ENCODE data around the gene MDM2.
"Not testable (repeated sequence)": the region's sequence is repeated elsewhere in the genome, so short reads cannot be mapped to it uniquely, and the experiment has no call there.

MDM2 gene

GRCh38 chr12:68861890-68862289, 53.9 kb downstream of the MDM2 start:
- Histone ChIP-seq H3K27me3 (ENCODE audit: low read depth, low read length) (no peaks in the 10 kb centered on the region), H2AFZ (ENCODE audit: low read depth, low read length) (no peak overlapping the region), H3K36me3 (replicated peaks; ENCODE audit: low read depth, low read length) (no peaks in the 10 kb centered on the region), H3K9ac (ENCODE audit: low read length) (no peak overlapping the region), H3K27ac (ENCODE audit: low read length) (no peak overlapping the region), H3K4me1 (ENCODE audit: low read length) (peaks cover 4% of the 10 kb centered on the region; the same call in 1 of the 2 replicates), H3K9me3 (ENCODE audit: insufficient read depth, low read length) (no peaks in the 10 kb centered on the region), H3K4me3 (ENCODE audit: low read length) (no peak overlapping the region), H3K79me2 (ENCODE audit: low read length) (no peaks in the 10 kb centered on the region), H3K4me2 (ENCODE audit: low read length) (no peak overlapping the region), H4K20me1 (ENCODE audit: insufficient read depth, low read length) (no peaks in the 10 kb centered on the region)
- TF ChIP-seq EZH2phosphoT487 (IDR thresholded peaks at IDR 0.05; ENCODE audit: low read depth): no peak
- TF ChIP-seq, protein P1, sequence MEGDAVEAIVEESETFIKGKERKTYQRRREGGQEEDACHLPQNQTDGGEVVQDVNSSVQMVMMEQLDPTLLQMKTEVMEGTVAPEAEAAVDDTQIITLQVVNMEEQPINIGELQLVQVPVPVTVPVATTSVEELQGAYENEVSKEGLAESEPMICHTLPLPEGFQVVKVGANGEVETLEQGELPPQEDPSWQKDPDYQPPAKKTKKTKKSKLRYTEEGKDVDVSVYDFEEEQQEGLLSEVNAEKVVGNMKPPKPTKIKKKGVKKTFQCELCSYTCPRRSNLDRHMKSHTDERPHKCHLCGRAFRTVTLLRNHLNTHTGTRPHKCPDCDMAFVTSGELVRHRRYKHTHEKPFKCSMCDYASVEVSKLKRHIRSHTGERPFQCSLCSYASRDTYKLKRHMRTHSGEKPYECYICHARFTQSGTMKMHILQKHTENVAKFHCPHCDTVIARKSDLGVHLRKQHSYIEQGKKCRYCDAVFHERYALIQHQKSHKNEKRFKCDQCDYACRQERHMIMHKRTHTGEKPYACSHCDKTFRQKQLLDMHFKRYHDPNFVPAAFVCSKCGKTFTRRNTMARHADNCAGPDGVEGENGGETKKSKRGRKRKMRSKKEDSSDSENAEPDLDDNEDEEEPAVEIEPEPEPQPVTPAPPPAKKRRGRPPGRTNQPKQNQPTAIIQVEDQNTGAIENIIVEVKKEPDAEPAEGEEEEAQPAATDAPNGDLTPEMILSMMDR (IDR thresholded peaks at IDR 0.05; ENCODE audit: low read depth, low read length): no peak

DNA sequence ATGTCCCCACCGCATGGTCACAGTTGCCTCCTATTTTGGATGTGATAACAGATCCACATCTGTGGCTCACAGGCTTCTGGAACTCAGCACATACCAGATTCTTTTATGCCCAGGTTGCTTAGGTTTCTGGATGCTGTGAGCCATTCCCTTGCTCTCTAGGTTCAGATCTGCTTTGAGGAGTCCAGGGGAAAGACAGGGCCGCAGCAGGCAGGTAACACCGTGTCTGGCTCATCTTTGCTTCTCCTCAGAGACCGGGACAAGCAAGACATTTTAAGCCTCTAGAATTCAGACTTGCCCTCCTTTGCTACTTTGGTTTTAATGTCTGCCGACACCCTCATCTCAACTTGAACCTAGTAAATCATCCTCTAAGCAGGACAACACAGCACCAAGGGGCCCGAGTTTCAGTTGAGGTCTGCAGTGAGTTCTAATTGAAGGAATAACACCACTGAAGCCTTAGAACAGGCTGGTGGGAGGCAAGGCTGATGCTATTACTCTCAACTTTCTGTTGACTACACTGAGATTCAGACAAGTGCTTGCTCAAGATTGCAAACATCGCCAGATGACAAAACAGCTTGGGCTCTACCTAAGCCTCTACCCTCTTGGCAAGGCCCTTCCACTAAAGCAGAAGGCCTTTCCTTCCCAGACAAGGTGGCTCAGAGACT, 55.3 kb downstream of the MDM2 start:
- no peaks in the 10 kb centered on the region for H3K27me3 ChIP-seq (ENCODE audit: low read depth, low read length)
- no peaks in the 10 kb centered on the region for H3K79me2 ChIP-seq (ENCODE audit: low read length)
- peaks cover 4% of the 10 kb centered on the region; the same call in 1 of the 2 replicates for H3K4me1 ChIP-seq (ENCODE audit: low read length)
- H3K9ac ChIP-seq (ENCODE audit: low read length): no peak overlapping the region
- peak overlapping the region; percentile 7; the same call in 1 of the 2 replicates for H2AFZ ChIP-seq (ENCODE audit: low read depth, low read length)
- H3K4me2 ChIP-seq (ENCODE audit: low read length): peak overlapping the region; percentile 32
- no peak for TF ChIP-seq EZH2phosphoT487 (IDR thresholded peaks at IDR 0.05; ENCODE audit: low read depth)
- TF ChIP-seq, protein P1 (IDR thresholded peaks at IDR 0.05; ENCODE audit: low read depth, low read length): no peak
- H3K36me3 ChIP-seq (replicated peaks; ENCODE audit: low read depth, low read length): no peaks in the 10 kb centered on the region
- no peaks in the 10 kb centered on the region for H3K9me3 ChIP-seq (ENCODE audit: insufficient read depth, low read length)
- peak overlapping the region; percentile 19; the same call in 1 of the 2 replicates for H3K4me3 ChIP-seq (ENCODE audit: low read length)
- H4K20me1 ChIP-seq (ENCODE audit: insufficient read depth, low read length): no peaks in the 10 kb centered on the region
- no peak overlapping the region for H3K27ac ChIP-seq (ENCODE audit: low read length)

DNA sequence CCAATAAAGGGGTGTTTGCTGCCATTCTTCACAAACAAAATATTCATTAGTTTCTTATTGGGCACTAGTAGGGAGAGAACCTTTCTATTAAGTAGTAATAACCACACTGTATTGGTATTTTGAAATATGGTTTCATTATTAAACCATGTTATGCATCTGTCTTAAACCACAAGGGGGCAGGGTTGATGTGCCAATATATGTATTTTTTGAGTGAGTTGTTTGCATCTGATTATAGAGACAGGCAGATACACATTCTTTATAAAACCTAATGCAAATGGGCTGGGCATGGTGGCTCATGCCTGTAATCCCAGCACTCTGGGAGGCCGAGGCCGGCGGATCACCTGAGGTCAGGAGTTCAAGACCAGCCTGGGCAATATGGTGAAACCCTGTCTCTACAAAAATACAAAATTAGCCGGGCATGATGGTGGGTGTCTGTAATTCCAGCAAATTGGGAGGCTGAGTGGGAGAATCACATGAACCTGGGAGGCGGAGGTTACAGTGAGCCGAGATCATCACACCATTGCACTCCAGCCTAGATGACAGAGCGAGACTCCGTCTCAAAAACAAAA, 56.0 kb downstream of the MDM2 start:
- H3K36me3 ChIP-seq (replicated peaks; ENCODE audit: low read depth, low read length); H3K4me1 ChIP-seq (ENCODE audit: low read length); H4K20me1 ChIP-seq (ENCODE audit: insufficient read depth, low read length); H3K79me2 ChIP-seq (ENCODE audit: low read length); H3K9ac ChIP-seq (ENCODE audit: low read length); H3K27me3 ChIP-seq (ENCODE audit: low read depth, low read length); H3K9me3 ChIP-seq (ENCODE audit: insufficient read depth, low read length); H3K27ac ChIP-seq (ENCODE audit: low read length): not testable (repeated sequence)
- H3K4me2 ChIP-seq (ENCODE audit: low read length): peak overlapping the region; percentile 32
- TF ChIP-seq, protein P1 (IDR thresholded peaks at IDR 0.05; ENCODE audit: low read depth, low read length): peak; percentile 70
- peak overlapping the region; percentile 7; the same call in 1 of the 2 replicates for H2AFZ ChIP-seq (ENCODE audit: low read depth, low read length)
- peak overlapping the region; percentile 19; the same call in 1 of the 2 replicates for H3K4me3 ChIP-seq (ENCODE audit: low read length)

DNA sequence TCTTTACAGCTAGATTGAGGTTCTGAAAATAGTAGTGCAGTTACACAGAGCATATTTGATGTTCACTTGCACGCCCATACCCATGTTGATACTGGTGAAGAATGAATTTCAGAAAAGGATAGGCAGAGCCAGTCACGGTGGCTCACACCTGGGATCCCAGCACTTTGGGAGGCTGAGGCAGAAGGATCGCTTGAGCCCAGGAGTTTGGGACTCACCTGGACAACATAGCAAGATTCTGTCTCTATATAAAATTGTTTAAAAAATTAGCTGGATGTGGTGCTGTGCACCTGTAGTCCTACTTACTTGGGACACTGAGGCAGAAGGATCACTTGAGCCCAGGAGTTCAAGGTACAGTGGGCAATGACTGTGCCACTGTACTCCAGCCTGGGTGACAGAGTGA, 56.6 kb downstream of the MDM2 start:
- Histone ChIP-seq H3K9ac (ENCODE audit: low read length) (no peak overlapping the region), H3K4me1 (ENCODE audit: low read length) (peaks cover 4% of the 10 kb centered on the region; the same call in 1 of the 2 replicates), H3K36me3 (replicated peaks; ENCODE audit: low read depth, low read length) (no peaks in the 10 kb centered on the region), H2AFZ (ENCODE audit: low read depth, low read length) (no peak overlapping the region), H3K79me2 (ENCODE audit: low read length) (no peaks in the 10 kb centered on the region), H3K9me3 (ENCODE audit: insufficient read depth, low read length) (no peaks in the 10 kb centered on the region), H3K27ac (ENCODE audit: low read length) (no peak overlapping the region), H3K27me3 (ENCODE audit: low read depth, low read length) (no peaks in the 10 kb centered on the region), H3K4me3 (ENCODE audit: low read length) (no peak overlapping the region), H3K4me2 (ENCODE audit: low read length) (no peak overlapping the region), H4K20me1 (ENCODE audit: insufficient read depth, low read length) (no peaks in the 10 kb centered on the region)
- TF ChIP-seq, protein P1 (IDR thresholded peaks at IDR 0.05; ENCODE audit: low read depth, low read length): no peak
- TF ChIP-seq EZH2phosphoT487 (IDR thresholded peaks at IDR 0.05; ENCODE audit: low read depth): no peak

Measured in OCI-LY3 (cell line).